HepG2 (cell line): ENCODE data around the gene TMEM127. TPM values are rescaled to one million over a fixed set of nuclear protein-coding genes. Genes with fewer than 3 reads are reported as not detected.
A peak's percentile ranks its signal among the peaks of the same experiment; 100 is the strongest.

Source experiments
- ATAC-seq: fragments of 200-7000 bp; cut with Tn5 transposase; 3 replicates; pipeline ENCODE4 v1.9.1; 2020; ENCODE audit warnings: mild to moderate bottlenecking, moderate library complexity
- BruUV-seq: library from RNA; stranded (reverse); fragments of 400-500 nt; replicated peaks from 2 replicates; lab custom pipeline; 2021; lab: Mats Ljungman, UMichigan
- CTCF ChIA-PET: fragments of 300-600 bp; formaldehyde crosslinking; extraction: SDS; loops from one replicate; lab custom pipeline; 2021; ENCODE audit warnings: low total read pairs, inconsistent platforms, low intra/inter-chr PET ratio; lab: Yijun Ruan, JAX
- POLR2A ChIA-PET: fragments of 350-600 bp; sonication (Branson Sonifier 250); formaldehyde crosslinking; loops from one replicate; lab custom pipeline; 2020; ENCODE audit warnings: antibody characterized with exemption, inconsistent platforms; lab: Yijun Ruan, JAX
- DNase-seq: peaks from one replicate; pipeline ENCODE4 v3.0.0-alpha.2; 2015; ENCODE audit warnings: low spot score
- FAIRE-seq: peaks from 3 replicates; lab custom pipeline; 2011; peaks lifted over from hg19 to GRCh38; lab: Jason Lieb, UNC
- H2AFZ ChIP-seq: one replicate; pipeline ENCODE4 v1.6.1; 2011; ENCODE audit warnings: low read length, inconsistent platforms
- H3K27ac ChIP-seq: fragments of 300-600 bp; 3 replicates; pipeline ENCODE4 v1.8.0; 2011; ENCODE audit warnings: mixed run types, mild to moderate bottlenecking, mixed read lengths, low read length, inconsistent platforms; ENCODE audit not compliant: insufficient read depth; ENCODE audit errors: extremely low read length
- H3K27me3 ChIP-seq, 2 experiments: fragments of 200-600 bp in 1 of 2; 2 replicates in 1 of 2; 3 replicates in 1 of 2; pipeline versions ENCODE4 v1.6.0 to v1.8.0; 2011; ENCODE audit warnings: low read length in 2 of 2, mild to moderate bottlenecking in 2 of 2, moderate library complexity in 2 of 2, inconsistent platforms in 1 of 2; ENCODE audit not compliant: insufficient read depth in 2 of 2, control insufficient read depth in 1 of 2
- H3K36me3 ChIP-seq, 2 experiments: fragments of 200-600 bp in 1 of 2; replicated peaks in 1 of 2; 2 replicates in 1 of 2; 3 replicates in 1 of 2; pipeline versions ENCODE4 v1.5.1 to v1.8.0; 2011; ENCODE audit warnings: low read length in 2 of 2, inconsistent platforms in 1 of 2; ENCODE audit not compliant: insufficient read depth in 2 of 2, control insufficient read depth in 1 of 2
- H3K4me1 ChIP-seq: 2 replicates; pipeline ENCODE4 v1.5.1; 2012; ENCODE audit warnings: low read length, inconsistent platforms; ENCODE audit not compliant: insufficient read depth
- H3K4me2 ChIP-seq: 2 replicates; pipeline ENCODE4 v1.6.0; 2011; ENCODE audit warnings: low read depth, low read length, inconsistent platforms
- H3K4me3 ChIP-seq, 3 experiments: fragments of 200-600 bp in 1 of 3; sonication (generic), shearing (Covaris generic) in 1 of 3; replicated peaks in 1 of 3; 2 replicates each; pipeline ENCODE4 v1.5.1; 2011 to 2016; ENCODE audit warnings: low read length in 3 of 3, inconsistent platforms in 2 of 3, low read depth in 2 of 3, mild to moderate bottlenecking in 2 of 3, control low read depth in 1 of 3, mixed read lengths in 1 of 3; ENCODE audit not compliant: insufficient read depth in 1 of 3
- H3K79me2 ChIP-seq: one replicate; pipeline ENCODE4 v1.6.1; 2011; ENCODE audit warnings: low read length, inconsistent platforms; ENCODE audit not compliant: insufficient read depth
- H3K9ac ChIP-seq: 2 replicates; pipeline ENCODE4 v1.6.0; 2011; ENCODE audit warnings: mild to moderate bottlenecking, low read depth, low read length, inconsistent platforms; ENCODE audit not compliant: insufficient read depth
- H3K9me3 ChIP-seq: 2 replicates; pipeline ENCODE4 v1.5.1; 2012; ENCODE audit warnings: mild to moderate bottlenecking, low read length
- H4K20me1 ChIP-seq: 2 replicates; pipeline ENCODE4 v1.6.0; 2011; ENCODE audit warnings: inconsistent platforms, mild to moderate bottlenecking, low read length, moderate library complexity; ENCODE audit not compliant: insufficient read depth
- HDAC6 ChIP-seq: fragments of 200-600 bp; sonication (generic); IDR thresholded peaks from 2 replicates; pipeline ENCODE4 v1.7.0; 2017; ENCODE audit warnings: mild to moderate bottlenecking, antibody characterized with exemption, low read length, low read depth
- SIX1 ChIP-seq: sonication (generic); formaldehyde crosslinking; IDR thresholded peaks from 2 replicates; pipeline ENCODE4 v1.4.0; 2020; ENCODE audit warnings: missing genetic modification reagents, borderline replicate concordance
- ZC3H4 ChIP-seq: sonication (generic); formaldehyde crosslinking; IDR thresholded peaks from 2 replicates; pipeline ENCODE4 v1.4.0; 2020; ENCODE audit warnings: missing genetic modification reagents, borderline replicate concordance
- ZNF30 ChIP-seq: sonication (generic); formaldehyde crosslinking; IDR thresholded peaks from 2 replicates; pipeline ENCODE4 v1.5.0; 2020; ENCODE audit warnings: mild to moderate bottlenecking, missing genetic modification reagents
- WGBS: methylation state at CpG from one replicate; pipeline ENCODE4 v1.1.6; 2017; ENCODE audit warnings: low lambda C conversion rate; 5-methylcytosine and 5-hydroxymethylcytosine counted together
- in situ Hi-C: cut with HindIII; loops from 2 replicates; pipeline ENCODE4 v1.10.0; 2017; ENCODE audit warnings: low pct_unique_long_range_greater_than_20kb; ENCODE audit not compliant: extremely low pct_ligation_motif_present
- intact Hi-C: fragments of 100-400 bp; cut with micrococcal nuclease; formaldehyde crosslinking; loops from one replicate; pipeline ENCODE4 v1.10.0; 2022; ENCODE audit not compliant: unreplicated experiment
- polyA plus RNA-seq, 8 experiments: library from polyadenylated mRNA; depleted of rRNA in 3 of 8; stranded (reverse) in 7 of 8; unstranded in 1 of 8; fragments of >200 nt; fragmentation: Illumina TruSeq in 4 of 8; extraction: Trizol in 4 of 8; gene quantifications; 2 replicates each; pipeline versions ENCODE4 v1.2.1 to v1.2.3, GENCODE V29; 2011 to 2016; ENCODE audit warnings: low read depth in 4 of 8, missing spikeins in 1 of 8, mixed read lengths in 1 of 8; ENCODE audit not compliant: insufficient read depth in 1 of 8
- total RNA-seq, 5 experiments: library from RNA; depleted of rRNA; stranded (reverse); fragments of >200 nt; fragmentation: Illumina TruSeq; extraction: Trizol; gene quantifications; 2 replicates each; pipeline ENCODE4 v1.2.3, GENCODE V29; 2016; ENCODE audit warnings: low read depth in 1 of 5
- TF ChIP-seq, protein P1 (sequence below): IDR thresholded peaks from 2 replicates; pipeline ENCODE4 v1.6.1; 2012; ENCODE audit warnings: low read length, improper control_type of control experiment
- TF ChIP-seq, protein P2 (sequence below): sonication (generic); formaldehyde crosslinking; IDR thresholded peaks from 2 replicates; pipeline ENCODE4 v1.4.0; 2020; ENCODE audit warnings: missing genetic modification reagents
- TF ChIP-seq, protein P3 (sequence below): sonication (generic); formaldehyde crosslinking; IDR thresholded peaks from 2 replicates; pipeline ENCODE4 v1.5.0; 2020; ENCODE audit warnings: mild to moderate bottlenecking, missing genetic modification reagents, moderate library complexity
- TF ChIP-seq, protein P4 (sequence below): sonication (generic); formaldehyde crosslinking; IDR thresholded peaks from 2 replicates; pipeline ENCODE4 v1.4.0; 2020; ENCODE audit warnings: mild to moderate bottlenecking, missing genetic modification reagents

TMEM127 gene
- total and polyA plus RNA-seq, 2 of the 13 experiments (the other 11 are each of a cell fraction or from before 2014, with no cell fraction given), result 21.5 to 33.9 TPM

DNA sequence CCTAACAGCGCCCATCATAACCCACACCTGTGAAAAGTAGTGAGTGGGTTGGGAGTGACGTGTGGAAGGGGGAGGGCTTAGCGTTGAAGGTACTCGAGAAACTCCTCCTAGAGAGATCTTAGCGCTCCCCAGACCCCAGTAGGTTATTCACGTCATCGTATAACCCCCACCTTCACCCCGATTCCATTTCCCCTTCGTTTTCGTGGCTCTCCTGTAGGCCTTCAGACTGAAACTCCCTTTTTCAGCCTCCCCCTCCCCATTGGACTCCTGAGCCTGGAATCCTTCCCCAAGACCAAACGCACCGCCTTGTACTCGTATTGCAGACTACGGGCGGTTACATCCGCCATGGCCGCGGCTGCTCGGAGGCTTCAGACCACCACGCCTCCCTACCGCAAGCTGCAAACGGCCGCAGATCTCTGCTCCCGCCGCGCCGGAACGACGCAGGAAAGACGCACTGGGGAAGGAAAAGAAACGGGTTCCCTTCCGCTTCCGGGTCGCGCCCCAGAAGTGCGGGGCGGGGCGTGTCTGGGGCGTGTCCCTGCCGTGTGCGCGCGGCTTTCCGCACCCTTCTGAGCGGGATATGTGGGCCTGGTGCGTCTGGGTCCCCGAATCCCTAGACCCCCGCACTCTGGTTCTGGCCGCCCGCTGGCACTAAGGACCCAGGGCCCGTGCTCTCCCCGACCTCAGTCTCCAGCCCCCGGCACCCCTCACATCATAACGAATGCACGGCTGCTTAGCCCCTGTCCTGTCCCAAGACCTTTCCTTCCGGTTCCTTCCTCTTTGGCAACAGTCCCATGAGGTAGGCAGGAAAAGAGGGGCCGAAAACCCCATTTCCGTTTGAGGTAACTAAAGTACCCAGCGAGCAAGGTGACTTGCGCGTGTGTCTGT, 39.5 kb upstream of the TMEM127 start, which contains the start of gene SNRNP200 (continued):
- TF ChIP-seq, protein P1, sequence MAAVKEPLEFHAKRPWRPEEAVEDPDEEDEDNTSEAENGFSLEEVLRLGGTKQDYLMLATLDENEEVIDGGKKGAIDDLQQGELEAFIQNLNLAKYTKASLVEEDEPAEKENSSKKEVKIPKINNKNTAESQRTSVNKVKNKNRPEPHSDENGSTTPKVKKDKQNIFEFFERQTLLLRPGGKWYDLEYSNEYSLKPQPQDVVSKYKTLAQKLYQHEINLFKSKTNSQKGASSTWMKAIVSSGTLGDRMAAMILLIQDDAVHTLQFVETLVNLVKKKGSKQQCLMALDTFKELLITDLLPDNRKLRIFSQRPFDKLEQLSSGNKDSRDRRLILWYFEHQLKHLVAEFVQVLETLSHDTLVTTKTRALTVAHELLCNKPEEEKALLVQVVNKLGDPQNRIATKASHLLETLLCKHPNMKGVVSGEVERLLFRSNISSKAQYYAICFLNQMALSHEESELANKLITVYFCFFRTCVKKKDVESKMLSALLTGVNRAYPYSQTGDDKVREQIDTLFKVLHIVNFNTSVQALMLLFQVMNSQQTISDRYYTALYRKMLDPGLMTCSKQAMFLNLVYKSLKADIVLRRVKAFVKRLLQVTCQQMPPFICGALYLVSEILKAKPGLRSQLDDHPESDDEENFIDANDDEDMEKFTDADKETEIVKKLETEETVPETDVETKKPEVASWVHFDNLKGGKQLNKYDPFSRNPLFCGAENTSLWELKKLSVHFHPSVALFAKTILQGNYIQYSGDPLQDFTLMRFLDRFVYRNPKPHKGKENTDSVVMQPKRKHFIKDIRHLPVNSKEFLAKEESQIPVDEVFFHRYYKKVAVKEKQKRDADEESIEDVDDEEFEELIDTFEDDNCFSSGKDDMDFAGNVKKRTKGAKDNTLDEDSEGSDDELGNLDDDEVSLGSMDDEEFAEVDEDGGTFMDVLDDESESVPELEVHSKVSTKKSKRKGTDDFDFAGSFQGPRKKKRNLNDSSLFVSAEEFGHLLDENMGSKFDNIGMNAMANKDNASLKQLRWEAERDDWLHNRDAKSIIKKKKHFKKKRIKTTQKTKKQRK, result no peak

DNA sequence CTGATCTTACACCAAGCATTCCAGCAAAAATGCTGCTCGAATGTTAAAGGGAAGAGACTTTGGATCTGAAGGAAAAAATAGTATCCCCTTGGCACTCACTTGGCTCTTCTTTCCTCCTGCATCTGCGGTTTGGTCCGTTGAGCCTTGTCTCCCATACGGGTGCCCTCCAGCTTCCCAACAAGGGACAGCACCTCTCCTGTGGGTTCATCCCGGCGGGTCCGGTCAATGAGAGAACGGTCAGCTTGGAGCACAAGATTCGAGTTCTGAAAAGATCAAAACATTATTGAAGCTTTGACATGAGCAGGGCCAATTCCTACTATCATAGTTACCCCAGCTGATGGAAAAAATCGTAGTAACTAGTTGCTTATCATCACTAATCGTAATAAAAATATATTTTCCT, 38.8 kb upstream of the TMEM127 start:
- intact Hi-C loops, result loop anchor here (1.0 to 2.0 kb wide), 5 partner anchors 17 to 205 kb away; partner anchors contain the start of genes CIAO1 and ITPRIPL1
- no peak for FAIRE-seq
- TF ChIP-seq, protein P2, sequence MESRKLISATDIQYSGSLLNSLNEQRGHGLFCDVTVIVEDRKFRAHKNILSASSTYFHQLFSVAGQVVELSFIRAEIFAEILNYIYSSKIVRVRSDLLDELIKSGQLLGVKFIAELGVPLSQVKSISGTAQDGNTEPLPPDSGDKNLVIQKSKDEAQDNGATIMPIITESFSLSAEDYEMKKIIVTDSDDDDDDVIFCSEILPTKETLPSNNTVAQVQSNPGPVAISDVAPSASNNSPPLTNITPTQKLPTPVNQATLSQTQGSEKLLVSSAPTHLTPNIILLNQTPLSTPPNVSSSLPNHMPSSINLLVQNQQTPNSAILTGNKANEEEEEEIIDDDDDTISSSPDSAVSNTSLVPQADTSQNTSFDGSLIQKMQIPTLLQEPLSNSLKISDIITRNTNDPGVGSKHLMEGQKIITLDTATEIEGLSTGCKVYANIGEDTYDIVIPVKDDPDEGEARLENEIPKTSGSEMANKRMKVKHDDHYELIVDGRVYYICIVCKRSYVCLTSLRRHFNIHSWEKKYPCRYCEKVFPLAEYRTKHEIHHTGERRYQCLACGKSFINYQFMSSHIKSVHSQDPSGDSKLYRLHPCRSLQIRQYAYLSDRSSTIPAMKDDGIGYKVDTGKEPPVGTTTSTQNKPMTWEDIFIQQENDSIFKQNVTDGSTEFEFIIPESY (CRISPR knock-in tag), result no peak
- TF ChIP-seq, protein P3, sequence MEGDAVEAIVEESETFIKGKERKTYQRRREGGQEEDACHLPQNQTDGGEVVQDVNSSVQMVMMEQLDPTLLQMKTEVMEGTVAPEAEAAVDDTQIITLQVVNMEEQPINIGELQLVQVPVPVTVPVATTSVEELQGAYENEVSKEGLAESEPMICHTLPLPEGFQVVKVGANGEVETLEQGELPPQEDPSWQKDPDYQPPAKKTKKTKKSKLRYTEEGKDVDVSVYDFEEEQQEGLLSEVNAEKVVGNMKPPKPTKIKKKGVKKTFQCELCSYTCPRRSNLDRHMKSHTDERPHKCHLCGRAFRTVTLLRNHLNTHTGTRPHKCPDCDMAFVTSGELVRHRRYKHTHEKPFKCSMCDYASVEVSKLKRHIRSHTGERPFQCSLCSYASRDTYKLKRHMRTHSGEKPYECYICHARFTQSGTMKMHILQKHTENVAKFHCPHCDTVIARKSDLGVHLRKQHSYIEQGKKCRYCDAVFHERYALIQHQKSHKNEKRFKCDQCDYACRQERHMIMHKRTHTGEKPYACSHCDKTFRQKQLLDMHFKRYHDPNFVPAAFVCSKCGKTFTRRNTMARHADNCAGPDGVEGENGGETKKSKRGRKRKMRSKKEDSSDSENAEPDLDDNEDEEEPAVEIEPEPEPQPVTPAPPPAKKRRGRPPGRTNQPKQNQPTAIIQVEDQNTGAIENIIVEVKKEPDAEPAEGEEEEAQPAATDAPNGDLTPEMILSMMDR (CRISPR knock-in tag), result 0 out of 2 replicates have a peak, but pooled peaks have one; percentile 17
- TF ChIP-seq HDAC6 (no peak), SIX1 (no peak), ZC3H4 (no peak), ZNF30 (CRISPR knock-in tag) (no peak)
- TF ChIP-seq, protein P4, sequence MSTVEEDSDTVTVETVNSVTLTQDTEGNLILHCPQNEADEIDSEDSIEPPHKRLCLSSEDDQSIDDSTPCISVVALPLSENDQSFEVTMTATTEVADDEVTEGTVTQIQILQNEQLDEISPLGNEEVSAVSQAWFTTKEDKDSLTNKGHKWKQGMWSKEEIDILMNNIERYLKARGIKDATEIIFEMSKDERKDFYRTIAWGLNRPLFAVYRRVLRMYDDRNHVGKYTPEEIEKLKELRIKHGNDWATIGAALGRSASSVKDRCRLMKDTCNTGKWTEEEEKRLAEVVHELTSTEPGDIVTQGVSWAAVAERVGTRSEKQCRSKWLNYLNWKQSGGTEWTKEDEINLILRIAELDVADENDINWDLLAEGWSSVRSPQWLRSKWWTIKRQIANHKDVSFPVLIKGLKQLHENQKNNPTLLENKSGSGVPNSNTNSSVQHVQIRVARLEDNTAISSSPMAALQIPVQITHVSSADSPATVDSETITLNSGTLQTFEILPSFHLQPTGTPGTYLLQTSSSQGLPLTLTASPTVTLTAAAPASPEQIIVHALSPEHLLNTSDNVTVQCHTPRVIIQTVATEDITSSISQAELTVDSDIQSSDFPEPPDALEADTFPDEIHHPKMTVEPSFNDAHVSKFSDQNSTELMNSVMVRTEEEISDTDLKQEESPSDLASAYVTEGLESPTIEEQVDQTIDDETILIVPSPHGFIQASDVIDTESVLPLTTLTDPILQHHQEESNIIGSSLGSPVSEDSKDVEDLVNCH (CRISPR knock-in tag), result no peak

More for the DNA sequence above, 38.8 kb upstream of the TMEM127 start:
- Histone ChIP-seq H3K36me3 (peaks cover 20 to 37% of the 10 kb centered on the region in 2 experiments), H3K4me2 (peak overlapping the region; percentile 89), H4K20me1 (no peaks in the 10 kb centered on the region), H3K27me3 (no peaks in the 10 kb centered on the region; a peak in 1 of 5 replicates), H3K27ac (peak overlapping the region; percentile 75), H3K9me3 (no peaks in the 10 kb centered on the region), H3K79me2 (peaks cover 43% of the 10 kb centered on the region), H2AFZ (no peak overlapping the region), H3K4me3 (peak overlapping the region; percentile 79 to 92 (median 91)), H3K9ac (peak overlapping the region; percentile 85), H3K4me1 (peaks cover 37% of the 10 kb centered on the region)
- 22% methylated on average over 11 of the region's 11 CpGs for WGBS
- DNase-seq, result peak; percentile 13
- ATAC-seq, result 0 out of 3 replicates have a peak, but pooled peaks have one; percentile 10
- POLR2A ChIA-PET, result interaction anchor here (0.7 to 4.0 kb wide), 14 partner anchors 9 to 117 kb away, joined by 3 to 45 read pairs (median 8); partner anchors contain the start of genes CIAO1, ITPRIPL1, NCAPH and STARD7
- CTCF ChIA-PET, result interaction anchor here (1.4 kb wide), 1 partner anchor 204 kb away, joined by 4 read pairs; no protein-coding TSS in a partner anchor
- no TSS peak for BruUV-seq
- in situ Hi-C loops, result no loop called here
